Measurements from ENCODE around the gene HPS4.
"Not testable (repeated sequence)": the region's sequence is repeated elsewhere in the genome, so short reads cannot be mapped to it uniquely, and the experiment has no call there.

- TF ChIP-seq, protein P1, sequence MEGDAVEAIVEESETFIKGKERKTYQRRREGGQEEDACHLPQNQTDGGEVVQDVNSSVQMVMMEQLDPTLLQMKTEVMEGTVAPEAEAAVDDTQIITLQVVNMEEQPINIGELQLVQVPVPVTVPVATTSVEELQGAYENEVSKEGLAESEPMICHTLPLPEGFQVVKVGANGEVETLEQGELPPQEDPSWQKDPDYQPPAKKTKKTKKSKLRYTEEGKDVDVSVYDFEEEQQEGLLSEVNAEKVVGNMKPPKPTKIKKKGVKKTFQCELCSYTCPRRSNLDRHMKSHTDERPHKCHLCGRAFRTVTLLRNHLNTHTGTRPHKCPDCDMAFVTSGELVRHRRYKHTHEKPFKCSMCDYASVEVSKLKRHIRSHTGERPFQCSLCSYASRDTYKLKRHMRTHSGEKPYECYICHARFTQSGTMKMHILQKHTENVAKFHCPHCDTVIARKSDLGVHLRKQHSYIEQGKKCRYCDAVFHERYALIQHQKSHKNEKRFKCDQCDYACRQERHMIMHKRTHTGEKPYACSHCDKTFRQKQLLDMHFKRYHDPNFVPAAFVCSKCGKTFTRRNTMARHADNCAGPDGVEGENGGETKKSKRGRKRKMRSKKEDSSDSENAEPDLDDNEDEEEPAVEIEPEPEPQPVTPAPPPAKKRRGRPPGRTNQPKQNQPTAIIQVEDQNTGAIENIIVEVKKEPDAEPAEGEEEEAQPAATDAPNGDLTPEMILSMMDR (IDR thresholded peaks at IDR 0.05), result not testable (repeated sequence)
- TF ChIP-seq POLR2A (IDR thresholded peaks at IDR 0.05), result not testable (repeated sequence)
Measured at GRCh38 chr22:26408562-26409220, 74.9 kb downstream of the HPS4 start.

Measured in Peyer's patch (tissue), 4 donors.